K562 (cell line): ENCODE results near the gene STYXL1.
"Not testable (repeated sequence)": the region's sequence is repeated elsewhere in the genome, so short reads cannot be mapped to it uniquely, and the experiment has no call there.

Experiments used
- EZH2 ChIP-seq: IDR thresholded peaks from 2 replicates; pipeline ENCODE4 v1.6.1; 2012; ENCODE audit warnings: low read depth, mild to moderate bottlenecking, inconsistent platforms, low read length, borderline replicate concordance
- OTX1 ChIP-seq: fragments of 450-650 bp; formaldehyde crosslinking; IDR thresholded peaks from 2 replicates; pipeline ENCODE4 v1.4.0; 2022; ENCODE audit warnings: mild to moderate bottlenecking
- POU5F1 ChIP-seq: fragments of 150-350 bp; IDR thresholded peaks from 2 replicates; pipeline ENCODE4 v1.6.1; 2014; ENCODE audit warnings: borderline replicate concordance, low read length, low read depth, mild to moderate bottlenecking; ENCODE audit not compliant: partially characterized antibody
- RAD21 ChIP-seq, 2 experiments: fragments of 250-450 bp in 1 of 2; fragments of 450-650 bp in 1 of 2; sonication (Bioruptor Pico) in 1 of 2; formaldehyde crosslinking in 1 of 2; IDR thresholded peaks in 1 of 2; conservative IDR thresholded peaks in 1 of 2; 2 replicates each; pipeline versions ENCODE4 v1.4.0 to v1.8.0; 2020 to 2022; ENCODE audit warnings: mild to moderate bottlenecking in 2 of 2, moderate library complexity in 1 of 2
- TRIM24 ChIP-seq, 2 experiments: fragments of 450-650 bp; IDR thresholded peaks; 2 replicates each; pipeline ENCODE4 v1.6.1; 2016
- ZNF274 ChIP-seq: IDR thresholded peaks from 2 replicates; pipeline ENCODE4 v1.6.1; 2011; ENCODE audit warnings: low read depth, mild to moderate bottlenecking, low read length, moderate library complexity, borderline replicate concordance
- TF ChIP-seq, protein P1 (sequence below): sonication (generic); formaldehyde crosslinking; IDR thresholded peaks from 2 replicates; pipeline ENCODE4 v1.9.0; 2022; ENCODE audit warnings: mild to moderate bottlenecking, missing genetic modification reagents
- TF ChIP-seq, protein P2 (sequence below): fragments of 150-350 bp; IDR thresholded peaks from 2 replicates; pipeline ENCODE4 v1.6.1; 2014; ENCODE audit warnings: low read depth, mild to moderate bottlenecking, low read length, borderline replicate concordance
- TF ChIP-seq, protein P3 (sequence below), 3 experiments: IDR thresholded peaks in 2 of 3; conservative IDR thresholded peaks in 1 of 3; 2 replicates each; pipeline ENCODE4 v1.5.1; 2011 to 2012; ENCODE audit warnings: low read length in 3 of 3, mild to moderate bottlenecking in 3 of 3, control low read depth in 2 of 3, improper control_type of control experiment in 1 of 3, inconsistent platforms in 1 of 3, low read depth in 1 of 3, mixed read lengths in 1 of 3, moderate library complexity in 1 of 3; ENCODE audit not compliant: insufficient read depth in 2 of 3

DNA sequence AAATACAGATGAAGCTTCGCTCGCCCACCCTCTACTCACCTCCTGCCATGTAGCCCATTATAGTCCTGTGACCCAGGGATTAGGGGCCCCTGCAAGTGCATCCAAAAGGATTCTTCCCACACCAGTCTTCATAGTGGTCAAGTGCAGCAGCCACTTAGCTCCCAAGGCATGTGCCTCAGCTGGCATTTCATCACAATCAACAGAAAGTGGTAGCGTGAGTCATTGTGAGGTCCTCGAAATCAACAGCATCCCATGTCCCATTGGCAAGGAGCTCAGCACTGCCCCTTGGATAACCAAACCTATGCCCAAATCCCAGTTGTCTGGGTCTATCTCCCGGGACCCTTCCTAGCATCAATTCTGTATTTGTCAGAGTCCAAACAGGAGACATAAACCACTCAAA, 45.7 kb upstream of the STYXL1 start:
- TF ChIP-seq, protein P1, sequence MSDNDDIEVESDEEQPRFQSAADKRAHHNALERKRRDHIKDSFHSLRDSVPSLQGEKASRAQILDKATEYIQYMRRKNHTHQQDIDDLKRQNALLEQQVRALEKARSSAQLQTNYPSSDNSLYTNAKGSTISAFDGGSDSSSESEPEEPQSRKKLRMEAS (CRISPR knock-in tag): not testable (repeated sequence)
- TF ChIP-seq OTX1; TRIM24 (IDR thresholded peaks at IDR 0.05); EZH2; POU5F1; RAD21 (CRISPR knock-in tag; conservative IDR thresholded peaks at IDR 0.05 in 1 of 2, IDR thresholded peaks at IDR 0.05 in 1 of 2); ZNF274: not testable (repeated sequence)
- TF ChIP-seq, protein P2, sequence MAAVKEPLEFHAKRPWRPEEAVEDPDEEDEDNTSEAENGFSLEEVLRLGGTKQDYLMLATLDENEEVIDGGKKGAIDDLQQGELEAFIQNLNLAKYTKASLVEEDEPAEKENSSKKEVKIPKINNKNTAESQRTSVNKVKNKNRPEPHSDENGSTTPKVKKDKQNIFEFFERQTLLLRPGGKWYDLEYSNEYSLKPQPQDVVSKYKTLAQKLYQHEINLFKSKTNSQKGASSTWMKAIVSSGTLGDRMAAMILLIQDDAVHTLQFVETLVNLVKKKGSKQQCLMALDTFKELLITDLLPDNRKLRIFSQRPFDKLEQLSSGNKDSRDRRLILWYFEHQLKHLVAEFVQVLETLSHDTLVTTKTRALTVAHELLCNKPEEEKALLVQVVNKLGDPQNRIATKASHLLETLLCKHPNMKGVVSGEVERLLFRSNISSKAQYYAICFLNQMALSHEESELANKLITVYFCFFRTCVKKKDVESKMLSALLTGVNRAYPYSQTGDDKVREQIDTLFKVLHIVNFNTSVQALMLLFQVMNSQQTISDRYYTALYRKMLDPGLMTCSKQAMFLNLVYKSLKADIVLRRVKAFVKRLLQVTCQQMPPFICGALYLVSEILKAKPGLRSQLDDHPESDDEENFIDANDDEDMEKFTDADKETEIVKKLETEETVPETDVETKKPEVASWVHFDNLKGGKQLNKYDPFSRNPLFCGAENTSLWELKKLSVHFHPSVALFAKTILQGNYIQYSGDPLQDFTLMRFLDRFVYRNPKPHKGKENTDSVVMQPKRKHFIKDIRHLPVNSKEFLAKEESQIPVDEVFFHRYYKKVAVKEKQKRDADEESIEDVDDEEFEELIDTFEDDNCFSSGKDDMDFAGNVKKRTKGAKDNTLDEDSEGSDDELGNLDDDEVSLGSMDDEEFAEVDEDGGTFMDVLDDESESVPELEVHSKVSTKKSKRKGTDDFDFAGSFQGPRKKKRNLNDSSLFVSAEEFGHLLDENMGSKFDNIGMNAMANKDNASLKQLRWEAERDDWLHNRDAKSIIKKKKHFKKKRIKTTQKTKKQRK: not testable (repeated sequence)
- TF ChIP-seq, protein P3, sequence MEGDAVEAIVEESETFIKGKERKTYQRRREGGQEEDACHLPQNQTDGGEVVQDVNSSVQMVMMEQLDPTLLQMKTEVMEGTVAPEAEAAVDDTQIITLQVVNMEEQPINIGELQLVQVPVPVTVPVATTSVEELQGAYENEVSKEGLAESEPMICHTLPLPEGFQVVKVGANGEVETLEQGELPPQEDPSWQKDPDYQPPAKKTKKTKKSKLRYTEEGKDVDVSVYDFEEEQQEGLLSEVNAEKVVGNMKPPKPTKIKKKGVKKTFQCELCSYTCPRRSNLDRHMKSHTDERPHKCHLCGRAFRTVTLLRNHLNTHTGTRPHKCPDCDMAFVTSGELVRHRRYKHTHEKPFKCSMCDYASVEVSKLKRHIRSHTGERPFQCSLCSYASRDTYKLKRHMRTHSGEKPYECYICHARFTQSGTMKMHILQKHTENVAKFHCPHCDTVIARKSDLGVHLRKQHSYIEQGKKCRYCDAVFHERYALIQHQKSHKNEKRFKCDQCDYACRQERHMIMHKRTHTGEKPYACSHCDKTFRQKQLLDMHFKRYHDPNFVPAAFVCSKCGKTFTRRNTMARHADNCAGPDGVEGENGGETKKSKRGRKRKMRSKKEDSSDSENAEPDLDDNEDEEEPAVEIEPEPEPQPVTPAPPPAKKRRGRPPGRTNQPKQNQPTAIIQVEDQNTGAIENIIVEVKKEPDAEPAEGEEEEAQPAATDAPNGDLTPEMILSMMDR (IDR thresholded peaks at IDR 0.05 in 2 of 3, conservative IDR thresholded peaks at IDR 0.05 in 1 of 3; ENCODE audit: insufficient read depth in 2 of 3, low read depth in 1 of 3, low read length in 3 of 3): not testable (repeated sequence)
